AG04449 (cell line): ENCODE measurements around the gene MORN5.
A peak's percentile ranks its signal among the peaks of the same experiment; 100 is the strongest.

Source experiments
- CTCF ChIA-PET: fragments of 350-600 bp; formaldehyde crosslinking; extraction: SDS; loops from one replicate; lab custom pipeline; 2021; ENCODE audit warnings: antibody characterized with exemption; lab: Yijun Ruan, JAX
- POLR2A ChIA-PET: fragments of 400-600, 350-600 bp; formaldehyde crosslinking; extraction: SDS; loops from one replicate; lab custom pipeline; 2020; ENCODE audit warnings: antibody characterized with exemption, inconsistent platforms; lab: Yijun Ruan, JAX
- DNase-seq: peaks from one replicate; pipeline ENCODE4 v3.0.0-alpha.2; 2010; ENCODE audit warnings: low read depth, low spot score
- H3K4me3 ChIP-seq: 2 replicates; pipeline ENCODE4 v1.5.1; 2011; ENCODE audit warnings: low read depth, mild to moderate bottlenecking, control low read depth, low read length
- CTCF ChIP-seq: IDR thresholded peaks from one replicate; pipeline ENCODE4 v1.5.1; 2011; ENCODE audit warnings: mild to moderate bottlenecking, moderate library complexity, low read length, control low read depth, inconsistent platforms; ENCODE audit not compliant: insufficient read depth; ENCODE audit errors: missing control alignments

The MORN5 gene

GRCh38 chr9:122126331-122127261 lies 33.1 kb upstream of the MORN5 start:
- DNase-seq, result no peak
- H3K4me3 ChIP-seq, result peak overlapping the region; percentile 44
- peak; percentile 11 for TF ChIP-seq CTCF
- ChIA-PET CTCF (interaction anchor here (0.6 to 24.0 kb wide), 39 partner anchors 9 to 683 kb away, joined by 3 to 831 read pairs (median 5); partner anchors contain the start of genes MRRF, RBM18 and TTLL11), POLR2A (interaction anchor here (0.6 to 2.1 kb wide), 4 partner anchors 27 to 817 kb away, joined by 3 to 9 read pairs (median 3); no protein-coding TSS in a partner anchor)

- H3K4me3 ChIP-seq, result no peak overlapping the region
- DNase-seq, result no peak
- CTCF ChIA-PET, result interaction anchor here (1.1 to 24.0 kb wide), 11 partner anchors 8 to 682 kb away, joined by 3 to 831 read pairs (median 70); partner anchors contain the start of genes MRRF, RBM18 and TTLL11
- POLR2A ChIA-PET, result interaction anchor here (0.6 kb wide), 1 partner anchor 18 kb away, joined by 4 read pairs; no protein-coding TSS in a partner anchor
- TF ChIP-seq CTCF, result no peak
Observed at GRCh38 chr9:122127396-122127798, 32.3 kb upstream of the MORN5 start.

- no peak overlapping the region for H3K4me3 ChIP-seq
- TF ChIP-seq CTCF, result no peak
- DNase-seq, result no peak
- ChIA-PET POLR2A (interaction anchor here (0.6 kb wide), 1 partner anchor 17 kb away, joined by 4 read pairs; no protein-coding TSS in a partner anchor), CTCF (interaction anchor here (0.8 to 24.0 kb wide), 7 partner anchors 7 to 217 kb away, joined by 3 to 831 read pairs (median 4); partner anchors contain the start of genes MRRF, RBM18 and TTLL11)
Observed at GRCh38 chr9:122128007-122128968, 31.4 kb upstream of the MORN5 start.

- no peak for TF ChIP-seq CTCF
- H3K4me3 ChIP-seq, result no peak overlapping the region
- ChIA-PET CTCF (interaction anchor here (0.8 to 24.0 kb wide), 4 partner anchors 8 to 217 kb away, joined by 4 to 831 read pairs (median 348); partner anchors contain the start of gene TTLL11), POLR2A (no interaction called here)
- DNase-seq, result no peak
Observed at GRCh38 chr9:122128969-122129343, 30.8 kb upstream of the MORN5 start.

GRCh38 chr9:122129969-122130368 lies 29.7 kb upstream of the MORN5 start:
- CTCF ChIA-PET, result interaction anchor here (1.5 to 24.0 kb wide), 3 partner anchors 9 to 216 kb away, joined by 4 to 831 read pairs (median 692); partner anchors contain the start of gene TTLL11
- no peak for TF ChIP-seq CTCF
- no peak for DNase-seq
- H3K4me3 ChIP-seq, result no peak overlapping the region
- POLR2A ChIA-PET, result no interaction called here
